Measurements from ENCODE around the gene ALX4. TPM values are rescaled to one million over a fixed set of nuclear protein-coding genes. Genes with fewer than 3 reads are reported as not detected.

Gene ALX4
- total and polyA plus RNA-seq, 2 experiments from 2014 or later, result not detected

GRCh38 chr11:44281151-44281550, 28.8 kb downstream of the ALX4 start:
- H3K79me2 ChIP-seq (replicated peaks; ENCODE audit: insufficient read depth), result no peaks in the 10 kb centered on the region
- H3K4me3 ChIP-seq, result no peak overlapping the region
- no peak overlapping the region for H3K4me3 Mint-ChIP-seq
- no peaks in the 10 kb centered on the region; the same call in 2 of the 3 replicates for H3K36me3 Mint-ChIP-seq (ENCODE audit: low read depth)
- TF ChIP-seq EZH2phosphoT487 (IDR thresholded peaks at IDR 0.05; ENCODE audit: unreplicated experiment) (no peak), REST (IDR thresholded peaks at IDR 0.05; ENCODE audit: unreplicated experiment) (no peak), ZNF331 (CRISPR knock-in tag; IDR thresholded peaks at IDR 0.05; ENCODE audit: low read depth) (no peak), CREB1 (CRISPR knock-in tag; IDR thresholded peaks at IDR 0.05; ENCODE audit: low read depth) (no peak), POLR2AphosphoS5 (IDR thresholded peaks at IDR 0.05; ENCODE audit: low read depth) (no peak), NANOG (IDR thresholded peaks at IDR 0.05; ENCODE audit: borderline replicate concordance) (no peak), ZNF114 (CRISPR knock-in tag; IDR thresholded peaks at IDR 0.05) (no peak)
- no peaks in the 10 kb centered on the region for H3K4me1 ChIP-seq (ENCODE audit: insufficient read depth)
- H3K9me2 ChIP-seq (ENCODE audit: insufficient read depth), result peaks cover 8% of the 10 kb centered on the region; the same call in 1 of the 2 replicates
- no peak overlapping the region for H3K4me2 ChIP-seq
- H3K9me3 Mint-ChIP-seq, result no peaks in the 10 kb centered on the region
- DNase-seq (ENCODE audit: low spot score), result no peak
- H3F3A ChIP-seq (replicated peaks; ENCODE audit: low read depth), result no peaks in the 10 kb centered on the region
- H2AFZ ChIP-seq, result no peak overlapping the region
- no peak for ATAC-seq
- no peaks in the 10 kb centered on the region for H4K20me1 ChIP-seq (replicated peaks; ENCODE audit: insufficient read depth)
- H3K27ac Mint-ChIP-seq, result no peak overlapping the region
- peaks cover 9% of the 10 kb centered on the region for H3K27me3 Mint-ChIP-seq (ENCODE audit: insufficient read depth, low read depth, poor library complexity)
- no peaks in the 10 kb centered on the region for H3K27me3 ChIP-seq (ENCODE audit: insufficient read depth)
- peaks cover 6% of the 10 kb centered on the region for H3K4me1 Mint-ChIP-seq
- H3K36me3 ChIP-seq (ENCODE audit: insufficient read depth), result no peaks in the 10 kb centered on the region
- H3K27ac ChIP-seq (ENCODE audit: low read depth), result no peak overlapping the region

- no peaks in the 10 kb centered on the region for H3K79me2 ChIP-seq (replicated peaks; ENCODE audit: insufficient read depth)
- H2AFZ ChIP-seq, result no peak overlapping the region
- DNase-seq (ENCODE audit: low spot score) (no peak), ATAC-seq (no peak)
- no peaks in the 10 kb centered on the region for H4K20me1 ChIP-seq (replicated peaks; ENCODE audit: insufficient read depth)
- H3K9me2 ChIP-seq (ENCODE audit: insufficient read depth), result peaks cover 8% of the 10 kb centered on the region; the same call in 1 of the 2 replicates
- H3K4me3 Mint-ChIP-seq, result no peak overlapping the region
- no peak overlapping the region for H3K4me2 ChIP-seq
- no peaks in the 10 kb centered on the region for H3K36me3 ChIP-seq (ENCODE audit: insufficient read depth)
- H3K27me3 Mint-ChIP-seq (ENCODE audit: insufficient read depth, low read depth, poor library complexity), result peaks cover 8% of the 10 kb centered on the region
- H3F3A ChIP-seq (replicated peaks; ENCODE audit: low read depth), result no peaks in the 10 kb centered on the region
- H3K4me3 ChIP-seq, result no peak overlapping the region
- H3K27ac ChIP-seq (ENCODE audit: low read depth), result no peak overlapping the region
- H3K4me1 Mint-ChIP-seq, result no peaks in the 10 kb centered on the region; the same call in 2 of the 3 replicates
- no peaks in the 10 kb centered on the region; the same call in 2 of the 3 replicates for H3K36me3 Mint-ChIP-seq (ENCODE audit: low read depth)
- no peak overlapping the region for H3K27ac Mint-ChIP-seq
- no peaks in the 10 kb centered on the region for H3K4me1 ChIP-seq (ENCODE audit: insufficient read depth)
- H3K27me3 ChIP-seq (ENCODE audit: insufficient read depth), result no peaks in the 10 kb centered on the region
- H3K9me3 Mint-ChIP-seq, result no peaks in the 10 kb centered on the region
- TF ChIP-seq EZH2phosphoT487 (IDR thresholded peaks at IDR 0.05; ENCODE audit: unreplicated experiment) (no peak), ZNF462 (CRISPR knock-in tag; IDR thresholded peaks at IDR 0.05) (no peak), ZNF114 (CRISPR knock-in tag; IDR thresholded peaks at IDR 0.05) (no peak), STAT1 (IDR thresholded peaks at IDR 0.05; ENCODE audit: unreplicated experiment) (no peak), JUNB (IDR thresholded peaks at IDR 0.05; ENCODE audit: unreplicated experiment) (no peak), CTCF (conservative IDR thresholded peaks at IDR 0.05; ENCODE audit: low read depth in 2 of 2) (no peak)
Measured at GRCh38 chr11:44280257-44280656, 29.7 kb downstream of the ALX4 start.

Data from GM23338 (cell line).